AG09319 (cell line): Measurements from ENCODE around the gene CCL20.

Experiments used
- DNase-seq: peaks from one replicate; pipeline ENCODE4 v3.0.0-alpha.2; 2010; ENCODE audit warnings: low read depth; ENCODE audit errors: extremely low read depth
- CTCF ChIP-seq: IDR thresholded peaks from 2 replicates; pipeline ENCODE4 v1.5.1; 2011; ENCODE audit warnings: low read depth, mild to moderate bottlenecking, inconsistent platforms, low read length, moderate library complexity

The CCL20 gene

GRCh38 chr2:227864161-227864756, 50.6 kb downstream of the CCL20 start:
- TF ChIP-seq CTCF, result no peak
- no peak for DNase-seq

GRCh38 chr2:227865291-227865690, 51.6 kb downstream of the CCL20 start:
- no peak for TF ChIP-seq CTCF

More at GRCh38 chr2:227865291-227865690, 51.6 kb downstream of the CCL20 start:
- DNase-seq, result no peak
